Mucosa of descending colon (tissue), 3 donors: ENCODE measurements around the gene NDUFA5. TPM values are rescaled to one million over a fixed set of nuclear protein-coding genes. Genes with fewer than 3 reads are reported as not detected.
"Not testable (repeated sequence)": the region's sequence is repeated elsewhere in the genome, so short reads cannot be mapped to it uniquely, and the experiment has no call there.

ENCODE experiments used
- ATAC-seq: fragments of 200-7000 bp; cut with Tn5 transposase; one replicate; pipeline ENCODE4 v1.9.1; 2020; ENCODE audit warnings: mild to moderate bottlenecking, moderate library complexity
- DNase-seq, 3 donors: peaks; one replicate each; pipeline ENCODE4 v3.0.0-alpha.2; 2020
- H3K36me3 ChIP-seq: fragments of 200-600 bp; one replicate; pipeline ENCODE4 v1.8.0; 2021; ENCODE audit warnings: low read depth, mild to moderate bottlenecking
- H3K4me1 ChIP-seq: fragments of 200-600 bp; one replicate; pipeline ENCODE4 v1.8.0; 2021; ENCODE audit warnings: low read depth, mild to moderate bottlenecking
- H3K4me3 ChIP-seq: fragments of 200-600 bp; one replicate; pipeline ENCODE4 v1.8.0; 2021; ENCODE audit warnings: mild to moderate bottlenecking
- H3K9me3 ChIP-seq: fragments of 200-600 bp; one replicate; pipeline ENCODE4 v1.8.0; 2021; ENCODE audit warnings: mild to moderate bottlenecking
- CTCF ChIP-seq: fragments of 200-600 bp; IDR thresholded peaks from one replicate; pipeline ENCODE4 v1.8.0; 2022; ENCODE audit warnings: antibody characterized with exemption, mild to moderate bottlenecking
- intact Hi-C, 2 donors: fragments of 100-400 bp; cut with DNase I in 1 of 2; cut with micrococcal nuclease in 1 of 2; formaldehyde crosslinking; loops; one replicate each; pipeline versions ENCODE4 v1.11.0 to v1.11.1; 2022; cut with DNase I, micrococcal nuclease
- total RNA-seq, 3 donors: library from RNA; stranded (reverse); fragmentation: NEBNext Ultra II Directional in 2 of 3; extraction: Animal tissue kit (Norgen Biotek cat#: 25700) in 2 of 3; gene quantifications; one replicate each; pipeline versions ENCODE4 v1.2.1 to v1.2.4, GENCODE V29; 2021 to 2023
- donor health status: DM: no; HTN: no; CAD: no; lungs with moderate emphysema.
- donor health status: DM: no; HTN: no; CAD: no.
- donor health status: DM: no; HTN: yes; CAD: no.

Gene NDUFA5
- total RNA-seq, 3 donors from 2014 or later, result 88.7 to 118 (median 104) TPM

DNA sequence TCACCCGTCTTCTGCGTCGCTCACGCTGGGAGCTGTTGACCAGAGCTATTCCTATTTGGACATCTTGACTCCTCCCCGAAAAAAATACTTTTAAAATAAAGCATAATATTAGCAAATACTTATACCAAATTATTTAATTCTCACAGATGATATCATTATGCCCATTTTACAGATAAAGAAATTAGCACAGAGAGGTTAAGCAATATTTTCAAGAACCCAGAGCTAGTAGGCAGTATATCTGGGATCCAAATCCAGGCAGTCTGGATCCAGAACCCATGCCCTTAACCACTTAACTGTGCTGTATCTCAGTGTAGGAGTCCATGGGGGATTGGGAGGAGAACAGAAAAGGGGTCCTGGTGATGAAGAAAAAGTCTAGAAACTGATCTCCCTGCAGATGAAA is 29.4 kb downstream of the NDUFA5 start:
- ATAC-seq, result no peak
- no peaks in the 10 kb centered on the region for H3K9me3 ChIP-seq
- no peak for DNase-seq
- TF ChIP-seq CTCF, result no peak
- peaks cover 4% of the 10 kb centered on the region for H3K4me1 ChIP-seq
- intact Hi-C loops, result no loop called here
- H3K4me3 ChIP-seq, result no peak overlapping the region
- no peaks in the 10 kb centered on the region for H3K36me3 ChIP-seq

DNA sequence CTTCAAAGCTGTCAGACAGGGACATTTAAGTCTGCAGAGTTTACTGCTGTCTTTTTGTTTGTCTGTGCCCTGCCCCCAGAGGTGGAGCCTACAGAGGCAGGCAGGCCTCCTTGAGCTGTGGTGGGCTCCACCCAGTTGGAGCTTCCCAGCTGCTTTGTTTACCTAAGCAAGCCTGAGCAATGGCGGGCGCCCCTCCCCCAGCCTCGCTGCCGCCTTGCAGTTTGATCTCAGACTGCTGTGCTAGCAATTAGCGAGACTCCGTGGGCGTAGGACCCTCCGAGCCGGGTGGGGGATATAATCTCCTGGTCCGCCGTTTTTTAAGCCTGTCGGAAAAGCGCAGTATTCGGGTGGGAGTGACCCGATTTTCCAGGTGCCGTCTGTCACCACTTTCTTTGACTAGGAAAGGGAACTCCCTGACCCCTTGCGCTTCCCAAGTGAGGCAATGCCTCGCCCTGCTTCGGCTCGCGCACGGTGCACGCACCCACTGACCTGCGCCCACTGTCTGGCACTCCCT is 29.8 kb downstream of the NDUFA5 start:
- intact Hi-C loops, result not testable (repeated sequence)

DNA sequence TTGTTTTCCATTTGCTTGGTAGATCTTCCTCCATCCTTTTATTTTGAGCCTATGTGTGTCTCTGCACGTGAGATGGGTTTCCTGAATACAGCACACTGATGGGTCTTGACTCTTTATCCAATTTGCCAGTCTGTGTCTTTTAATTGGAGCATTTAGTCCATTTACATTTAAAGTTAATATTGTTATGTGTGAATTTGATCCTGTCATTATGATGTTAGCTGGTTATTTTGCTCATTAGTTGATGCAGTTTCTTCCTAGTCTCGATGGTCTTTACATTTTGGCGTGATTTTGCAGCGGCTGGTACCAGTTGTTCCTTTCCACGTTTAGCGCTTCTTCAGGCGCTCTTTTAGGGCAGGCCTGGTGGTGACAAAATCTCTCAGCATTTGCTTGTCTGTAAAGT is 31.1 kb downstream of the NDUFA5 start:
- H3K4me1 ChIP-seq, H3K9me3 ChIP-seq, intact Hi-C loops, H3K4me3 ChIP-seq, DNase-seq, H3K36me3 ChIP-seq, ATAC-seq: not testable (repeated sequence)

More for the DNA sequence above, 29.8 kb downstream of the NDUFA5 start:
- DNase-seq, result peak in 1 of 3 donors; percentile 49
- ATAC-seq, H3K36me3 ChIP-seq, H3K4me3 ChIP-seq, H3K9me3 ChIP-seq, H3K4me1 ChIP-seq: not testable (repeated sequence)

DNA sequence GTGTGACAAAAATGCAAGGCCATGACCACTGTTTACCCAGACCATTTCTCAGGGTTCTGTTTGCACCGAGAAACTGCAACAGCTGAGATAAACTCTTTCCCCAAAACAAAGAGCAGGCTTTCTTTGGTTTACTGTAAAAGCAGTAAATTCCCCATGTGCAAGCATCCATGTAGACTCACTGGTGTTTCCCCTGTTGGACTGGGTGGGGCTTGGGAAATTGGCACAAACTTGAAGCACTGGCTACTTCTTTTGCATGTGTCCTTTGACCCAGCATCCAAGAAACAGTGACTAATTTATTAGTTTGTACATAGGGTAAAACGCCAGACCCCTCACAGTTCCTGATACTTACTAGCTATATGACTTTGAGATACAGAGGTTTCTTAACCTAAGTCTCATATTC is 35.6 kb downstream of the NDUFA5 start:
- H3K36me3 ChIP-seq, result no peaks in the 10 kb centered on the region
- H3K9me3 ChIP-seq, result no peaks in the 10 kb centered on the region
- ATAC-seq, result peak; percentile 27
- intact Hi-C loops, result no loop called here
- H3K4me1 ChIP-seq, result no peaks in the 10 kb centered on the region
- no peak overlapping the region for H3K4me3 ChIP-seq
- no peak for DNase-seq
- TF ChIP-seq CTCF, result no peak

GRCh38 chr7:123505221-123505620 is 52.4 kb downstream of the NDUFA5 start:
- intact Hi-C loops, result no loop called here
- H3K9me3 ChIP-seq, result peaks cover 3% of the 10 kb centered on the region
- DNase-seq, result no peak
- no peaks in the 10 kb centered on the region for H3K4me1 ChIP-seq
- no peak for ATAC-seq
- H3K4me3 ChIP-seq, result no peak overlapping the region
- H3K36me3 ChIP-seq, result no peaks in the 10 kb centered on the region
- no peak for TF ChIP-seq CTCF

DNA sequence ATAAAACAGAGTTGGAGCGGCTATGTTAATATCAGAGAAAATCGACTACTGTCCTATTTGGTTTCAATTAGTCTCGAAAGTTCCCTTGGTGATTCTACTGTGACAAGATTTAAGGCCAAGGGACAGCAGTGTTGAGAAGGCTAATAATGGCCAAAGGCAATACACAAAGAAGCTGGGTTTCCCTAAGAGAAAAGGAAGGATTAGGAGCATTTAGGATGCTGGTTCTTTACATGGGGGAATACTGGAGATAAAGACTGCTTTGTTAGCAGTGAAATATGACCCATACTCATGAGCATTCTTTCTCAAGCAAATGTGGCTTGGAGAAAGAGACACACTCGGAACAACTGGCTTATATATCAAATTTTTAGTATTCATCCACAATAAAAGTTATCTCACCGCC is 55.4 kb downstream of the NDUFA5 start:
- H3K4me1 ChIP-seq, result no peaks in the 10 kb centered on the region
- H3K4me3 ChIP-seq, result no peak overlapping the region
- H3K9me3 ChIP-seq, result peaks cover 3% of the 10 kb centered on the region
- intact Hi-C loops, result no loop called here
- DNase-seq, result no peak
- ATAC-seq, result no peak
- TF ChIP-seq CTCF, result no peak
- no peaks in the 10 kb centered on the region for H3K36me3 ChIP-seq

GRCh38 chr7:123500878-123501489 is 56.6 kb downstream of the NDUFA5 start:
- no peak for TF ChIP-seq CTCF
- Histone ChIP-seq H3K9me3 (peaks cover 3% of the 10 kb centered on the region), H3K4me3 (no peak overlapping the region), H3K4me1 (no peaks in the 10 kb centered on the region), H3K36me3 (no peaks in the 10 kb centered on the region)
- no peak for DNase-seq
- ATAC-seq, result no peak
- intact Hi-C loops, result no loop called here
